GM23338 (cell line): ENCODE measurements around the gene DLG4. TPM values are rescaled to one million over a fixed set of nuclear protein-coding genes. Genes with fewer than 3 reads are reported as not detected.
A peak's percentile ranks its signal among the peaks of the same experiment; 100 is the strongest.

Experiments
- ATAC-seq: fragments of 200-7000 bp; cut with Tn5 transposase; 3 replicates; pipeline ENCODE4 v1.9.1; 2020
- DNase-seq: peaks from one replicate; pipeline ENCODE4 v3.0.0-alpha.2; 2015; ENCODE audit warnings: low spot score
- H2AFZ ChIP-seq: fragments of 200-600 bp; sonication (generic); 2 replicates; pipeline ENCODE4 v1.8.0; 2016; ENCODE audit warnings: antibody characterized with exemption, mild to moderate bottlenecking, moderate library complexity
- H3F3A ChIP-seq: fragments of 200-600 bp; sonication (generic); replicated peaks from 2 replicates; pipeline ENCODE4 v1.8.0; 2017; ENCODE audit warnings: antibody characterized with exemption, mixed run types, low read depth
- H3K27ac ChIP-seq: fragments of 200-600 bp; sonication (generic); 2 replicates; pipeline ENCODE4 v1.6.1; 2016; ENCODE audit warnings: low read depth
- H3K27me3 ChIP-seq: fragments of 200-600 bp; sonication (generic); 2 replicates; pipeline ENCODE4 v1.8.0; 2016; ENCODE audit warnings: mild to moderate bottlenecking, mixed run types, moderate library complexity; ENCODE audit not compliant: insufficient read depth
- H3K36me3 ChIP-seq: fragments of 200-600 bp; sonication (generic); 2 replicates; pipeline ENCODE4 v1.8.0; 2016; ENCODE audit warnings: mild to moderate bottlenecking; ENCODE audit not compliant: insufficient read depth
- H3K4me1 ChIP-seq: fragments of 200-600 bp; sonication (generic); 2 replicates; pipeline ENCODE4 v1.8.0; 2016; ENCODE audit warnings: mild to moderate bottlenecking, moderate library complexity; ENCODE audit not compliant: insufficient read depth
- H3K4me2 ChIP-seq: fragments of 200-600 bp; sonication (generic); 2 replicates; pipeline ENCODE4 v1.7.1; 2017; ENCODE audit warnings: mixed run types
- H3K4me3 ChIP-seq: fragments of 200-600 bp; sonication (generic); 2 replicates; pipeline ENCODE4 v1.6.1; 2016; ENCODE audit warnings: mixed run types
- H3K79me2 ChIP-seq: fragments of 200-600 bp; sonication (generic); replicated peaks from 2 replicates; pipeline ENCODE4 v1.8.0; 2017; ENCODE audit warnings: mild to moderate bottlenecking; ENCODE audit not compliant: insufficient read depth
- H3K9me2 ChIP-seq: fragments of 200-600 bp; sonication (generic); 2 replicates; pipeline ENCODE4 v1.8.0; 2017; ENCODE audit not compliant: insufficient read depth
- H4K20me1 ChIP-seq: fragments of 200-600 bp; sonication (generic); replicated peaks from 2 replicates; pipeline ENCODE4 v1.8.0; 2017; ENCODE audit warnings: mild to moderate bottlenecking; ENCODE audit not compliant: insufficient read depth
- H3K27ac Mint-ChIP-seq: 2 replicates; pipeline ENCODE4 v1.8.0; 2020; ENCODE audit warnings: inconsistent platforms, mild to moderate bottlenecking, moderate library complexity, mixed read lengths
- H3K27me3 Mint-ChIP-seq: 3 replicates; pipeline ENCODE4 v1.8.0; 2022; ENCODE audit warnings: low read depth, mild to moderate bottlenecking, moderate library complexity, mixed read lengths, inconsistent platforms; ENCODE audit not compliant: insufficient read depth, poor library complexity
- H3K36me3 Mint-ChIP-seq: 3 replicates; pipeline ENCODE4 v1.8.0; 2021; ENCODE audit warnings: low read depth, mild to moderate bottlenecking, inconsistent platforms, moderate library complexity, mixed read lengths
- H3K4me1 Mint-ChIP-seq: 3 replicates; pipeline ENCODE4 v1.8.0; 2020; ENCODE audit warnings: mild to moderate bottlenecking, inconsistent platforms, mixed read lengths
- H3K4me3 Mint-ChIP-seq: 3 replicates; pipeline ENCODE4 v1.8.0; 2021; ENCODE audit warnings: moderate library complexity, mild to moderate bottlenecking, inconsistent platforms, mixed read lengths
- H3K9me3 Mint-ChIP-seq: 3 replicates; pipeline ENCODE4 v1.8.0; 2020; ENCODE audit warnings: moderate library complexity, mild to moderate bottlenecking, inconsistent platforms, mixed read lengths
- CREB1 ChIP-seq: fragments of 250-450 bp; sonication (Bioruptor Pico); IDR thresholded peaks from 2 replicates; pipeline ENCODE4 v1.5.0; 2020; ENCODE audit warnings: low read depth, mild to moderate bottlenecking, moderate library complexity
- CTCF ChIP-seq, 2 experiments: fragments of 200-600 bp in 1 of 2; sonication (generic) in 1 of 2; conservative IDR thresholded peaks; 2 replicates each; pipeline versions ENCODE4 v1.5.1 to v1.6.1; 2016 to 2017; ENCODE audit warnings: antibody characterized with exemption in 2 of 2, low read depth in 2 of 2, mild to moderate bottlenecking in 2 of 2, moderate library complexity in 1 of 2
- EZH2 ChIP-seq: fragments of 200-600 bp; sonication (generic); IDR thresholded peaks from one replicate; pipeline ENCODE4 v1.8.0; 2017; ENCODE audit warnings: antibody characterized with exemption, mild to moderate bottlenecking, low read depth; ENCODE audit not compliant: unreplicated experiment
- EZH2phosphoT487 ChIP-seq: fragments of 200-600 bp; sonication (generic); IDR thresholded peaks from one replicate; pipeline ENCODE4 v1.8.1; 2018; ENCODE audit warnings: antibody characterized with exemption; ENCODE audit not compliant: unreplicated experiment
- JUNB ChIP-seq: IDR thresholded peaks from one replicate; pipeline ENCODE4 v1.6.1; 2016; ENCODE audit warnings: antibody characterized with exemption; ENCODE audit not compliant: unreplicated experiment
- NANOG ChIP-seq: IDR thresholded peaks from 2 replicates; pipeline ENCODE4 v1.6.1; 2016; ENCODE audit warnings: antibody characterized with exemption, borderline replicate concordance
- POLR2AphosphoS5 ChIP-seq: IDR thresholded peaks from 2 replicates; pipeline ENCODE4 v1.6.1; 2016; ENCODE audit warnings: antibody characterized with exemption, low read depth
- REST ChIP-seq: IDR thresholded peaks from one replicate; pipeline ENCODE4 v1.6.1; 2018; ENCODE audit warnings: antibody characterized with exemption; ENCODE audit not compliant: unreplicated experiment
- STAT1 ChIP-seq: IDR thresholded peaks from one replicate; pipeline ENCODE4 v1.6.1; 2016; ENCODE audit warnings: antibody characterized with exemption; ENCODE audit not compliant: unreplicated experiment
- ZNF114 ChIP-seq: fragments of 250-450 bp; sonication (Bioruptor Pico); IDR thresholded peaks from 2 replicates; pipeline ENCODE4 v1.5.0; 2020; ENCODE audit warnings: mild to moderate bottlenecking, moderate library complexity
- ZNF462 ChIP-seq: fragments of 250-450 bp; sonication (Bioruptor Pico); IDR thresholded peaks from 2 replicates; pipeline ENCODE4 v1.5.0; 2020; ENCODE audit warnings: mild to moderate bottlenecking, moderate library complexity
- polyA plus RNA-seq: library from polyadenylated mRNA; unstranded; fragments of >200 nt; fragmentation: Nextera tagmentation; extraction: Ambion mirVana; gene quantifications from 2 replicates; pipeline ENCODE4 v1.2.1, GENCODE V29; 2016
- total RNA-seq: library from RNA; depleted of rRNA; stranded (reverse); fragments of >200 nt; shearing (Covaris generic); gene quantifications from 2 replicates; pipeline ENCODE4 v1.2.3, GENCODE V29; 2014

The DLG4 gene
- total and polyA plus RNA-seq, 2 experiments from 2014 or later = 11.1 to 31.0 TPM

- Histone ChIP-seq H2AFZ (no peak overlapping the region), H3F3A (peaks cover 26% of the 10 kb centered on the region), H3K4me3 (no peak overlapping the region), H3K79me2 (peaks cover 27% of the 10 kb centered on the region), H3K4me2 (no peak overlapping the region), H4K20me1 (peaks cover 20% of the 10 kb centered on the region; the same call in 1 of the 2 replicates), H3K27me3 (no peaks in the 10 kb centered on the region), H3K9me2 (no peaks in the 10 kb centered on the region), H3K4me1 (peaks cover 9% of the 10 kb centered on the region), H3K36me3 (peaks cover 23% of the 10 kb centered on the region), H3K27ac (peak overlapping the region; percentile 66)
- no peaks in the 10 kb centered on the region; the same call in 2 of the 3 replicates for H3K9me3 Mint-ChIP-seq
- peak overlapping the region; percentile 67 for H3K27ac Mint-ChIP-seq
- no peak for DNase-seq
- ATAC-seq = no peak
- peaks cover 33% of the 10 kb centered on the region for H3K27me3 Mint-ChIP-seq
- TF ChIP-seq CREB1 (no peak), ZNF462 (CRISPR knock-in tag) (no peak), CTCF (conservative IDR thresholded peaks at IDR 0.05; ENCODE audit: low read depth in 2 of 2) (no peak), REST (no peak), STAT1 (no peak), EZH2 (no peak), EZH2phosphoT487 (no peak), ZNF114 (no peak), NANOG (no peak), JUNB (no peak), POLR2AphosphoS5 (no peak)
- peak overlapping the region; percentile 91; the same call in 1 of the 3 replicates for H3K4me3 Mint-ChIP-seq
- peaks cover 57% of the 10 kb centered on the region for H3K36me3 Mint-ChIP-seq
- peaks cover 25% of the 10 kb centered on the region for H3K4me1 Mint-ChIP-seq
Measured at GRCh38 chr17:7259555-7259889, 39.9 kb upstream of the DLG4 start.
